ENCODE measurements around the gene GPR87.

Gene GPR87

GRCh38 chr3:151281671-151282324 lies 34.8 kb downstream of the GPR87 start:
- no peak for DNase-seq

GRCh38 chr3:151278230-151278629 lies 38.4 kb downstream of the GPR87 start, which contains the start of gene P2RY14:
Gene P2RY14 (minus strand): TSS chr3:151278542. CDS start chr3:151214316, 64,226 bp downstream.
- no peak for DNase-seq

- no peak for DNase-seq
These were observed 40.0 kb downstream of the GPR87 start for GRCh38 chr3:151276687-151277042.

- no peak for DNase-seq
These were observed 40.5 kb downstream of the GPR87 start for GRCh38 chr3:151276038-151276686.

GRCh38 chr3:151275091-151275490 lies 41.5 kb downstream of the GPR87 start:
- no peak for DNase-seq

- no peak for DNase-seq
These were observed 47.0 kb downstream of the GPR87 start for GRCh38 chr3:151269631-151270030.

GRCh38 chr3:151268267-151269235 lies 48.1 kb downstream of the GPR87 start:
- no peak for DNase-seq

GRCh38 chr3:151267066-151267465 lies 49.6 kb downstream of the GPR87 start:
- no peak for DNase-seq

GRCh38 chr3:151265866-151266265 lies 50.8 kb downstream of the GPR87 start:
- no peak for DNase-seq

- DNase-seq, result no peak
These were observed 51.5 kb downstream of the GPR87 start for GRCh38 chr3:151265166-151265565.

GRCh38 chr3:151264605-151265004 lies 52.0 kb downstream of the GPR87 start:
- no peak for DNase-seq

- no peak for DNase-seq
These were observed 53.6 kb downstream of the GPR87 start for GRCh38 chr3:151262871-151263525.

- DNase-seq, result no peak
These were observed 57.0 kb downstream of the GPR87 start for GRCh38 chr3:151259664-151260063.

- DNase-seq, result no peak
These were observed 59.9 kb downstream of the GPR87 start for GRCh38 chr3:151256749-151257148.

- no peak for DNase-seq
These were observed 67.8 kb downstream of the GPR87 start for GRCh38 chr3:151248772-151249337.

All from NCI-H1417 treated with DMSO at 0.1 percent for 48 hours (cell line).